GM12872 (cell line): ENCODE results near the gene CDH7.

Experiments
- CTCF ChIP-seq: IDR thresholded peaks from 3 replicates; pipeline ENCODE4 v1.5.1; 2011; ENCODE audit warnings: low read depth, mild to moderate bottlenecking, low read length, moderate library complexity; ENCODE audit not compliant: insufficient read depth

Gene CDH7

GRCh38 chr18:65859075-65859474 is 108.3 kb downstream of the CDH7 start:
- no peak for TF ChIP-seq CTCF

- TF ChIP-seq CTCF: no peak
Measured at GRCh38 chr18:65869527-65869926, 118.7 kb downstream of the CDH7 start.

- no peak for TF ChIP-seq CTCF
Measured at GRCh38 chr18:65876310-65876709, 125.5 kb downstream of the CDH7 start.

GRCh38 chr18:65897292-65897691 is 146.5 kb downstream of the CDH7 start:
- TF ChIP-seq CTCF: no peak

GRCh38 chr18:65901522-65901921 is 150.7 kb downstream of the CDH7 start:
- no peak for TF ChIP-seq CTCF

- TF ChIP-seq CTCF: no peak
Measured at GRCh38 chr18:65906621-65907034, 155.8 kb downstream of the CDH7 start.

- TF ChIP-seq CTCF: no peak
Measured at GRCh38 chr18:65907281-65907680, 156.5 kb downstream of the CDH7 start.

- TF ChIP-seq CTCF: no peak
Measured at GRCh38 chr18:65919018-65919417, 168.2 kb downstream of the CDH7 start.
